Stimulated activated naive CD8-positive, alpha-beta T cell treated with anti-CD3 and anti-CD28 coated beads, Interleukin-15, Interleukin-2, amounts not matched to agents 100 U/mL and 50 U/mL, for 24 hours (primary cell): ENCODE data around the gene SLC25A18.
"Not testable (repeated sequence)": the region's sequence is repeated elsewhere in the genome, so short reads cannot be mapped to it uniquely, and the experiment has no call there.

Experiments
- ATAC-seq: fragments of 150-1000 bp; cut with Tn5 transposase; one replicate; pipeline ENCODE4 v1.10.0; 2021
- DNase-seq: peaks from one replicate; pipeline ENCODE4 v3.0.0; 2021

SLC25A18 gene, protein sequence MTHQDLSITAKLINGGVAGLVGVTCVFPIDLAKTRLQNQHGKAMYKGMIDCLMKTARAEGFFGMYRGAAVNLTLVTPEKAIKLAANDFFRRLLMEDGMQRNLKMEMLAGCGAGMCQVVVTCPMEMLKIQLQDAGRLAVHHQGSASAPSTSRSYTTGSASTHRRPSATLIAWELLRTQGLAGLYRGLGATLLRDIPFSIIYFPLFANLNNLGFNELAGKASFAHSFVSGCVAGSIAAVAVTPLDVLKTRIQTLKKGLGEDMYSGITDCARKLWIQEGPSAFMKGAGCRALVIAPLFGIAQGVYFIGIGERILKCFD

DNA sequence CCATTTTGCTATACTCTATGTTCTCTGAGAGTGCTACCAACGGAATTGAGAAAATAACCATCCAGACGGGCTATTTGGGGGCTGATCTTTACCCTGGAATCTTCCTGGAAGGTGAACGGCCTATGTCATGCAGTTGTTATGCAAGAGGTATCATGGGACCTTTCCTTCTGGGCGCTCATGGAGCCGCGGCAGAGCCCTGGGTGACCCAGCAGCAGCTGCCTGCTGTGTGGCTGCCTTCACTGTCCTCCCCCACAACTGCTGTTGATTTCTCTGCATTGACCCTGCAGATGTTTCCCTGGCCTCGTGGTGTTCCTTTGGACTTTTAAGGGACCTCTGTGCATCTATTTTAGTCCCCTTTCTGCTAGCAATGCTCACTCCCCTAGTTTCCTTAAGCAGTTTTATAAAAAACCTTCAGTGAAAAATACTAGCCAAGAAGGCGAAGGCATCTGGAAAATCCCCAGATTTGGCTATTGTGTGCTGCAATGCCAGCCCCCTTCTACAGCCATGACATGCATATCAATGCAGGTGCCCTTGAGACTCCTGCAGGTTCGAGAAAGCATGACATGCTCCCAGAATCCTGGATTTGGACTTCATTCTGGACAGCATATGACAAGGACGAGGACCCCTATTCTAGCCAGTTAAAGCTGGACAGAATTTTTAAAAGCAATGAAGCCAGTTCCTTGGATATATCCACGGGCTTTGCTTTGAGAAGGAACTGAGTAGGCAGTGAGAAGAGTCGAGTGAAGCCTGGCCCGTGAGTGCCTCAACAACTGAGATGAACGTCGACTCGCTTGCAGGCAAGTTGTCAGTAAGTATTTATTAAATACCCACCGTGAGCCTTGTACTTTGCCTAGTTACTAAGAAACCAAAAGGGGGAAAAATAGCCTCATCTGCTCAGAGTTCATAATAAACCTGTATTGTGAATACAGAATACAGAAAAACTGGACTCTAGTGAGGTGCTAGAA, at the start of gene SLC25A18:
Gene SLC25A18, plus strand, starts transcription at position 593 of the 965 bp plus-strand sequence. CDS start 16,447 bp downstream, outside the sequence.
- ATAC-seq = no peak
- no peak for DNase-seq

DNA sequence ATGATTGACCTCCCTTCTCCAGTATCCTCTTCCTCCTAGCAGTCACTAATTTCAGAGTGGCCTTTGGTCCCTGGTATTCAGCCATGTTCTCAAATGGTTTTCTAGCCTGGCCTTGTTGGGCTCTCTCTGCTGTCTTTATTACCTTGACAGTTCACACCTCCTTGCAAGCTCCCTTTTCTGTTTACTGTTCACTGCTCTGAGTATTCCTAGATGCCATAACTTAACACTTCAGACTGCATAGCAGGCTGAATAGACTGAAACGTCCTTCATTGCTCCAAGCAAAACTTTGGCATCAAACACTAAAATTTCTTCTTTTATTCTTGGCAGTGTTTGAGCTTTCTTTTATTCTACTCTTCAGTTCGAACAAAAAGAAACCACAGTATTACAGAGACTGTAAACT, 49.7 kb upstream of the SLC25A18 start:
- no peak for DNase-seq
- no peak for ATAC-seq

DNA sequence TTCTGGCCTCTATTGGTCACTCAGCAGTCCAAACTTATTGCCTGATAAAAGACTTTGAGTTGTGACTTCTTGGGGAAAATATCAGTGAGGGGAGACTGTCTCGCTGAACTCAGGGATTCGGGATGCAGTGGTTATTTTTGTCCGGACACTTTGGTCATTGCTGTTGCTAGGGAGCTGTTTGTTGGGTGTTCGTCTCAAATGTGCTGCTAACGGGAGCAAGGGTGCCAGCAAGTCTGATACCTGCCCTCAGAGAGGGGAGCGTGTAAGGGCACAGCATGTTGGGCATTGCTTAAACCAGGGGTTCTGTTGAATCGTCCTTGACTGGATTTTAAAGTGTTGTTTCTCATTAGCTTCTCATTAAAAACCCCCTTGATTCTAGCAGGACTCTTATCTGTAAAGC, 49.2 kb upstream of the SLC25A18 start:
- ATAC-seq = no peak
- no peak for DNase-seq

DNA sequence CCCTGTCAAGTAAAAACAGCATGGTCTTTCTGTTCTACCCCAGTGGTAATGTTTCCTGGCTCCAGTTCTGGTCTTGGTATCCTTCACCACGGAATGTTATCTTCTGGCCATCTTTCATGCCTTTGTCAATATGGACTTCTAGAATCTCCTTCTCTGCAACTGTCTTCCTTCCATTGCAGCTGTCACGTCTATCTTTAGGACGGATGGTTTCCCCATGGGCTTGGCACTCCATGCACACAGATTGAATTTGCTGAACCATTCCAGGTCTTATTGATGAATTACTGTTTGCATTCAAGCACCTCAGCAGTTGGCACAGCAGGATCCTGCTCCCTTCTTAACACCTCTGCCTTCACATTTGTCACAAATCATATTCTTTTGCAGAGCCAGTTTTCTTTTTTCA, 44.9 kb upstream of the SLC25A18 start:
- DNase-seq (no peak), ATAC-seq (no peak)

DNA sequence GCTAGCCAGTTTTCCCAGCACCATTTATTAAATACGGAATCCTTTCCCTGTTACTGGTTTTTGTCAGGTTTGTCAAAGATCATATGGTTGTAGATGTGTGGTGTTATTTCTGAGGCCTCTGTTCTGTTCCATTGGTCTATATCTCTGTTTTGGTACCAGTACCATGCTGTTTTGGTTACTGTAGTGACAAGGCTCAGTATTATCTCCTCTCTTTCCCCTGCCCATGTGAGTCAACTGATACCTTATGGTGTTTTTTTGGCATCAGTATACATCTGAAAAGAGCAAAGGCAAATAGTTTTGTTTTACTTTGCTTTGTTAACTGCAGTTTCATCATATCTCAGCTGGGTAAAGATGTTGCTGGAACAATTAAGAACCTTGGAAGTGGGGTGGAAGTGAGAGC, 41.3 kb upstream of the SLC25A18 start:
- ATAC-seq, DNase-seq: not testable (repeated sequence)

DNA sequence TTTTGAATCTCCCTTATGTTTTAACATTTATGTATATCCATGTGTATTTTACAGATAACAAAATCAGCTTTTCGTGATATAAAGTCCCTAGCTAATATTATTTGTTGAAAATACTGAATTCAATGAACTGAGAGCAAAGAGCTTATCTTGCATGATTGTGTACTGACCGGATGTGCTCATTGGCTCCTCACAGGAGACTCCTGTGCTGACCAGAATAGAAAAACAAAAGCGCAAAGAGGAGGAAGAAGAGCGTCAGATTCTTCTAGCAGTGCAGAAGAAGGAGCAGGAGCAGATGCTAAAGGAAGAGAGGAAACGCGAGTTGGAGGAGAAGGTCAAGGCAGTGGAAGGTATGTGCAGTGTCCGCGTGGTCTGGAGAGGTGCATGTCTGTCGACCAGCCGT, 39.4 kb upstream of the SLC25A18 start:
- ATAC-seq = no peak
- DNase-seq = no peak

DNA sequence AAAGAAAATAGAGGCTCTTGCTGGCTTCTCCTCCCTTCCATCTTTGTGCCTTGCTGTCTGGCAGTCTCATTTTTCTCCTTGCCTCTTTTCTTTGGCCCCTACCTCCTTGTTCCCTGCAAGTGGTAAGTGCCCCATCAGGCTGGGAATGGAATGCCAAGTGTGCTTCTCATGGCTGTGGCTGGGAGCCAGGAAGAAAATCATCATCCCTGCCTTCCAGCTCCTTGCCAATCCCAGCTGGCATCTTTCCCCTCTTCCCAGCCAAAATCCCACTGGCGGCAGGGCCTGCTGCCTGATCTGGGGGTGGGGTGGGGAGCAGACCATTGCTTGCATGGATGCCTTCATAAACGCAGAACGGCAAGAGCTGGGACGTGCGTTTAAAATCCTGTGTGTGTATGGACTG, 27.0 kb upstream of the SLC25A18 start:
- no peak for DNase-seq
- ATAC-seq = no peak

DNA sequence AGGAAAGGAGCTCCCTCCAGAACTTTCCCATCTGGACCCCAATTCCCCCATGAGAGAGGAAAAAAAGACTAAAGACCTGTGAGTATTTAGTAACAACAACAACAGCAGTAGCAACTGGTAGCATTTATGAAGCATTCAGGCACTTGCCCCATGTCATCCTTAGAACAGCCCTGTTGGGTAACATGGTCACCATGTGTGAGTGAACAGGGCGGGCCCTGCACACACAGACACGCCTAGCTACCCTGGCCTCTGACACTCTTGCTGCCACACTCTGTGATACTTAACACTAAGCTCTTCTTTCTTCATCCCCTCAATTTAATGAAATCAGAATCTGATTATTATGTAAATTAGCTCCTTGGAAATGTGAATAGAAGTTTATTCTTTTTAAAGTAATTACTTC, 26.1 kb upstream of the SLC25A18 start:
- DNase-seq (no peak), ATAC-seq (no peak)

DNA sequence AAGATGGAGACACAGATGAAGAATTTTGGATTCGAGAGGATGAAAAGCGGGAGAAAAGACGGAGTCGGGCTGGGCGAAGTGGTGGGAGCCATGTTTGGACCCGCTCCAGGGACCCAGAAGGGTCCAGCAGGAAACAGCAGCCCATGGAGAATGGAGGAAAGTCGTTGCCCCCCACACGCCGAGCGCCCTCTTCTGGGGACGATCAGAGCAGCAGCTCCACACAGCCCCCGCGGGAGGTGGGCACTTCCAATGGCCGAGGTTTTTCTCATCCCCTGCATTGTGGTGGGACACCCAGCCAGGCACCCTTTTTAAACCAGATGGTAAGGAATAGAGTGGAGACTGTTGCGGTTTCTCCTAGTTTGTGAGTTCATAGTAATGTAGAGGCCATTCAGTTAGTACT, 22.8 kb upstream of the SLC25A18 start:
- peak; percentile 12 for DNase-seq
- ATAC-seq = no peak

DNA sequence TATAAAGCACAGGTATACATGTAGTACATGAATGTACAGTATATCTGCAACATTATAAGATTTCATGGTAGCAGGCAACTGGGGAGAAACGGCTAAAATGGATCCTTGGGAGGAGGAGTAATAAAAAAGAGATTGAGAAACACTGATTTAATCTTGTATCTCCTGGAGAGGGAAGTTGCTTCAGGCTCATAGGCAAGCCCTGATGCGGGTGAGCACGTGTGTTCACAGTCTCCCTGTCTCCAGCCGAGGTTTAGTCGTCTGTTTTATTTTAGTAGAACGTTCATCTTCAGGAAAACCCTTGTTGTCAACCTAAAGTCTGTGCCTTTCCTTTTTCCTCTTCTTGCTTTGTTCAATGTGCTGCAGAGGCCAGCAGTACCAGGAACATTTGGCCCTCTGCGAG, 21.8 kb upstream of the SLC25A18 start:
- ATAC-seq (no peak), DNase-seq (no peak)

DNA sequence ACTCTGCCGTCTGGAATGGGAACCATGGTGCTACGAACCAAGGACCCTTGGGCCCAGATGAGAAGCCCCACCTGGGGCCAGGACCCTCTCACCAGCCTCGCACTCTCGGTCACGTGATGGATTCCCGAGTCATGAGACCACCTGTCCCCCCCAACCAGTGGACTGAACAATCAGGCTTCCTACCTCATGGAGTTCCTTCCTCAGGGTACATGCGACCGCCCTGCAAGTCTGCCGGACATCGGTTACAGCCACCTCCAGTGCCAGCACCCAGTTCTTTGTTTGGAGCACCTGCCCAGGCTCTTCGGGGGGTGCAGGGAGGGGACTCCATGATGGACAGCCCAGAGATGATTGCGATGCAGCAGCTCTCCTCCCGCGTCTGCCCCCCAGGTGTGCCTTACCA, 20.8 kb upstream of the SLC25A18 start:
- ATAC-seq (no peak), DNase-seq (no peak)

DNA sequence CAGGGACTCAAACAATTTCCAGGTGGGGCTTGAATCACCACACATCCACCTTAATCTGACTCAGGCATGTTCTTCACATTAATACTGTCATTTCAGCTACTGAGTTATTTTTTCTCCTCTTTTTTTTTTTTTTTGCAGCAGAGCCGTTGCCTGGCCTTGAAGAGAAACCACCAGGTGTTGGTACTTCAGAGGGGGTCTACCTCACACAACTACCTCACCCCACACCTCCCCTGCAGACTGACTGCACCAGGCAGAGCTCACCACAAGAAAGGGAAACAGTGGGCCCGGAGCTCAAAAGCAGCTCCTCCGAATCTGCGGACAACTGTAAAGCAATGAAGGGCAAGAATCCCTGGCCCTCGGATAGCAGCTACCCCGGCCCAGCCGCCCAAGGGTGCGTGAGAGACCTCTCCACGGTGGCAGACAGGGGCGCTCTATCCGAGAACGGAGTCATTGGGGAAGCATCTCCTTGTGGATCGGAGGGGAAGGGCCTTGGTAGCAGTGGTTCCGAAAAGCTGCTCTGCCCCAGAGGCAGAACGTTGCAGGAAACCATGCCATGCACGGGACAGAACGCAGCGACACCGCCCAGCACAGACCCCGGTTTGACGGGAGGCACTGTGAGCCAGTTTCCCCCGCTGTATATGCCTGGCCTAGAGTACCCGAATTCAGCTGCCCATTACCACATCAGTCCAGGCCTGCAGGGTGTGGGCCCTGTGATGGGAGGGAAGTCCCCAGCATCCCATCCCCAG, 15.1 kb upstream of the SLC25A18 start:
- ATAC-seq = no peak
- no peak for DNase-seq

DNA sequence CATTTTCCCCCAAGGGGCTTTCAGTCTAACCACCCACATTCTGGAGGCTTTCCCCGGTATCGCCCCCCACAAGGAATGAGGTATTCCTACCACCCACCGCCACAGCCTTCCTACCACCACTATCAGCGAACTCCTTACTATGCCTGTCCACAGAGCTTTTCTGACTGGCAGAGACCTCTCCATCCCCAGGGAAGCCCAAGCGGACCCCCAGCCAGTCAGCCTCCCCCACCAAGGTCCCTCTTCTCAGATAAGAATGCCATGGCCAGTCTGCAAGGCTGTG, 14.6 kb upstream of the SLC25A18 start:
- ATAC-seq (no peak), DNase-seq (no peak)

DNA sequence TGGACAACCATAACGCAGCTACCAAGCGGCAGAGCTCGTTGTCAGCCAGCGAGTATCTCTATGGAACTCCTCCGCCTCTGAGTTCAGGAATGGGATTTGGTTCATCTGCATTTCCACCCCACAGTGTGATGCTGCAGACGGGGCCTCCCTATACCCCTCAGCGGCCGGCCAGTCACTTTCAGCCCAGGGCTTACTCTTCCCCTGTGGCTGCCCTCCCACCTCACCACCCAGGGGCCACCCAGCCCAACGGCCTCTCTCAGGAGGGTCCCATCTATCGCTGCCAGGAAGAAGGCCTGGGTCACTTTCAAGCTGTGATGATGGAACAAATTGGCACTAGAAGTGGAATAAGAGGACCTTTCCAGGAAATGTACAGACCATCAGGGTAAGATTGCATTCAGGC, 14.1 kb upstream of the SLC25A18 start:
- no peak for DNase-seq
- no peak for ATAC-seq

DNA sequence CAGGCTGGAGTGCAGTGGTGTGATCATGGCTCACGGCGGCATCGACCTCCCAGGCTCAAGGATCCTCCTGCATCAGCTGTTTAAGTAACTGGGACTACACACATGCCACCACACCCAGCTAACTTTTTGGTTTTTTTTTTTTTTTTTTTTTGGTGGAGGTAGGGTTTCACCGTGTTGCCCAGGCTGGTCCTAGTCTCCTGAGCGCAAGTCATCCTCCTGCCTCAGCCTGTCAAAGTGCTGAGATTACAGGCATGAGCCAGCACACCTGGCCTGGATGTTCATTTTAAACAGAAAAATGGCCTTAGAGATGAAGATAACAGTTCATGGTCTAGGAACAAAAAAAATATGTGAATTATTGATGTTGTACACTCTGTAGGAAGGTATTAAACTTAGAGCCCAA, 13.6 kb upstream of the SLC25A18 start:
- ATAC-seq (no peak), DNase-seq (no peak)

DNA sequence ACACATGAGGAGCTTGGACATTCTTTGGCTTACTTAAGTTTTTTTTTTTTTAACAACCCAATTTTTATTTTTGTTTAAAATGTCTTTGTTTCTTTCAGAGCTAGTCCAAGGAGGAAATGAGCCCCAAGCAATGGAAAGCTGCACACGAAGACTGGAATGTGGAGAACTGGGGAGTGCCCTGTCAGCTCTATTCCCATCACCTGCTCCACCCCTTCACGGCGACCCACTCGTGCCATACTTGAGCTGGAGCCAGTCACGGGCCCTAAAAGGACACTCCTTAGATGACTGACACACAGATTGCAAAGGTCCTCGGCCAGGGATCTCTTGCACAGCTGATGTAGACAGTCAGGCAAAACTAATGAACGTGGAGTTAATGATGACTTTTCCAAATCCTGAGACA, 10.6 kb upstream of the SLC25A18 start:
- ATAC-seq (no peak), DNase-seq (no peak)

DNA sequence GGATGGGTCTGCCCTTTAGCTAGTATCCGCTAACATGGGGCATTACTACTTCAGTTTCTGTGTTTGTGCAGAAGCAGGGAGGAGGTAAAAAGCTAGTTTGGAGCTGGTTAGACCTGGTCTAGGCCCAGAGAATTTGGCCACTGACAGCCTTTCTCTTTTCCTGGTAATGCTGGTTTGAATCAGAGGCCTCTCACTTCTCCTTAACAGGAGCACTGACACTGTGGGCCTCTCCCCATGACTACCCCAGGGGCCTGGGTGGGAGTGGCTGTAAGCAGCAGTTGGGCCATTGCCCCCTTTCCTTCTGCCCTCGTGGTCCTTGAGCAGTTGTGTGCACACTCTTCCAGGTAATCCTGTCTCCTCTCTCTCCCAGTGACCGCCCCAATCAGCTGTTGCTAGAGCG, 8.5 kb upstream of the SLC25A18 start:
- no peak for ATAC-seq
- no peak for DNase-seq

DNA sequence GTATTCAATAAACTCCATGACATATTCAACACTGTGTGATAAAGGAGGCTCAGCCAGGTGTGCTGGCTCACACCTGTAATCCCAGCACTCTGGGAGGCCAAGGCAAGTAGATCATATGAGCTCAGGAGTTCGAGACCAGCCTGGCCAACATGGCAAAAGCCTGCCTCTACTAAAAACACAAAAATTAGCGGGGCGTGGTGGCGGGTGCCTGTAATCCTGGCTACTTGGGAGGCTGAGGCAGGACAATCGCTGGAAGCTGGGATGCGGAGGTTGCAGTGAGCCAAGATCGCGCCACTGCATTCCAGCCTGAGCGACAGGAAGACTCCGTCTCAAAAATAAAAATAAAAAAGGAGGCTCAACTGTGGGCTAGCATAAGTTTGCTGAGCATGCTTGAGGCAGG, 4.1 kb upstream of the SLC25A18 start:
- no peak for ATAC-seq
- no peak for DNase-seq

DNA sequence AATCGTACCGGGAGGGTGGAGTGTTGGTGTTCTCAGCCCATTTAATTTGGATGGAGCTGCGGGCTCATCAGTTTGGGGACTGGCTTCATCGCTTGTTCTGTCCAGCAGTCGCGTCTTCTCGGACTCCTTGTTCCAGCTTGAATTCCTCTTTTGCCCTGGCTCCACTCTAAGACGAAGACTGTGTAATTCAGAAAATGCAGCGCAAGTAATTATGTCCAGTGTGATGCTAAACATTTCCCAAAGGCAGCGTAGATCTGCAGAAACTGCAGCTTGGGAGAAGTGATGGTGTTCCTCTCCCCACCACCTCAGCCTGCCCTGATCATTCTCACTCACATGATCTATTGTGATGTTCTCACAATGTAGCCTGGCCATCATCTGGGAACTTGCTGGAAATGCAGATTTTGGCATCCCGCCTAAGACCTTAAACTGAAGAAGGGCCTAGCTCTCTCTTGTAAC, 666 bp downstream of the SLC25A18 start:
- ATAC-seq (no peak), DNase-seq (no peak)

DNA sequence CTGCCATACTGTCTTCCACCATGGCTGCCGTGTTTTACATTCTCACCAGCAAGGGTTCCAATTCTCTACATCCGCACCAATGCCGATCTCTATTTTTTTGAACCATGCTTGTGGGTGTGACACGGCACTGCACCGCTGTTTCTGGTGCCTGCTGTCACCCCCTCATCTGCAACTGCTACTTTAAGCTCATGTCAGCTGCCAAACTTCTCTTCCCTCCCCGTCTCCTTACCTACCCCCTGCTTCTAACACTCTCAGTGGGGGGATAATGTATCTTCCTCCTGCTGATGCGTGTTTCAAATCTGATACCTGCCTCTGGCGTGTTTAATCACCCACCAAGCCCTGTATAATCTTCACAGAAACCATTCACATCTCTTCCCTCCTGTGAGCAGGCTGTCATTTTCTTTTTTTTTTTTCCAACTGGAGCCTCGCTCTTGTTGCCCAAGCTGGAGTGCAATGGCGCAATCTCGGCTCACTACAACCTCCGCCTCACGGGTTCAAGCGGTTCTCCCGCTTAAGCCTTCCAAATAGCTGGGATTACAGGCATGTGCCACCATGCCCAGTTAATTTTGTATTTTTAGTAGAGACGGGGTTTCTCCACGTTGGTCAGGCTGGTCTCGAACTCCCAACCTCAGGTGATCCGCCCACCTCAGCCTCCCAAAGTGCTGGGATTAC, 2.9 kb downstream of the SLC25A18 start:
- DNase-seq, ATAC-seq: not testable (repeated sequence)

DNA sequence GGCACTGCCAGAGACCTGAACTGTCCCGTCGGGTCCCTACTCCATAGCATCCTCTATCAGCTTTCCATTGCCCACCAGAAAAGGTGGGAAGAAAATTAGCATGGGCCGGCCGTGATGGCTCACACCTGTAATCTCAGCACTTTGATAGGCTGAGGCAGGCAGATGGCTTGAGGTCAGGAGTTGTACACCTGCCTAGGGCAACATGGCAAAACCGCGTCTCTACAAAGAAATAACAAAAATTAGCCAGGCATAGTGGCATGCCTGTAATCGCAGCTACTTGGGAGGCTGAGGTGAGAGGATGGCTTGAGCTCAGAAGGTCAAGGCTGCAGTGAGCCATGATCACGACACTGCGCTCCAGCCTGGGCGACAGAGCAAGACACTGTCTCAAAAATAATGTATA, 3.5 kb downstream of the SLC25A18 start:
- DNase-seq (no peak), ATAC-seq (no peak)

DNA sequence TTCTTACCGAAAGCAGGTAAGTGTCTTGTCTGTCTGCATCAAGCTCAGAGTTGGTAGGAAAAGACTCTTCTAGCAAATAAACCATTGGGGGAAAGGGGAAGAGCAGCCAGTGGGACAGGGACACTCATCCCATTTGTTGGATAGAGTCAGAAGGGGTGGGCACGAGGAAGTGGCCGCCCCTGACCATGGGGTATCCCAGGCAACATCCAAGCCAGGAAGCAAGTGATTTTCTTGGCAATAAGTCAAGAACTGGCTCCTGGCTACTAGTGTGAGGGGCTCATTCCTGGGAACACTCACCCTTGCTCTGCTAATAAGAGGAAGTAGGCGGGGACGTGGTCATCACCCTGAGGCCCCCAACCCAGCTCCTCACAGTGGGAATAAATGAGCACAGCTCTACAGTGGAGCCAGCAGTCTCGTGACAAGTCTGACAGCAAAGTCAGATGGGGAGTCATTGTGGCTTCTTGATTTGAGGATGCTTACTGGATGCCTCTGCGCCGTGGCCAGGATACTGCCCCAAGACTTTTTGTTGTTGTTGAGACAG, 6.7 kb downstream of the SLC25A18 start:
- ATAC-seq (no peak), DNase-seq (no peak)
